Stimulated activated CD8-positive, alpha-beta memory T cell treated with anti-CD3 and anti-CD28 coated beads, Interleukin-7, amount 100 ng/mL, for 4 hours (primary cell): Measurements from ENCODE around the gene IGFBP1.

Source experiments
- DNase-seq, 2 donors: peaks; one replicate each; pipeline ENCODE4 v3.0.0-alpha.2; 2020; ENCODE audit warnings: low read depth in 2 of 2

Gene IGFBP1

GRCh38 chr7:45902820-45903219, 14.5 kb downstream of the IGFBP1 start:
- no peak for DNase-seq

- DNase-seq, result no peak
These were observed 21.3 kb downstream of the IGFBP1 start for GRCh38 chr7:45909561-45909960.

GRCh38 chr7:45910855-45911254, 22.6 kb downstream of the IGFBP1 start:
- DNase-seq, result no peak

GRCh38 chr7:45911311-45911710, 23.0 kb downstream of the IGFBP1 start:
- DNase-seq, result no peak

- DNase-seq, result no peak
These were observed 24.7 kb downstream of the IGFBP1 start for GRCh38 chr7:45912972-45913371.

GRCh38 chr7:45914911-45915310, 26.6 kb downstream of the IGFBP1 start:
- no peak for DNase-seq

GRCh38 chr7:45915606-45916005, 27.3 kb downstream of the IGFBP1 start:
- no peak for DNase-seq

GRCh38 chr7:45917064-45917463, 28.8 kb downstream of the IGFBP1 start:
- no peak for DNase-seq

GRCh38 chr7:45917658-45918057, 29.4 kb downstream of the IGFBP1 start:
- peak; percentile 16 to 38 for DNase-seq

GRCh38 chr7:45918556-45918955, 30.3 kb downstream of the IGFBP1 start:
- DNase-seq, result no peak

GRCh38 chr7:45919231-45919784, 31.0 kb downstream of the IGFBP1 start:
- DNase-seq, result no peak

GRCh38 chr7:45919993-45920459, 31.7 kb downstream of the IGFBP1 start:
- no peak for DNase-seq

- no peak for DNase-seq
These were observed 32.5 kb downstream of the IGFBP1 start, which contains the start of gene IGFBP3 for GRCh38 chr7:45920502-45921380. IGFBP3 (minus strand) TSS chr7:45921272; CDS start chr7:45921140, 132 bp downstream.

- no peak for DNase-seq
These were observed 33.1 kb downstream of the IGFBP1 start for GRCh38 chr7:45921381-45921698.

GRCh38 chr7:45921699-45922519, 33.6 kb downstream of the IGFBP1 start:
- no peak for DNase-seq

- DNase-seq, result no peak
These were observed 34.5 kb downstream of the IGFBP1 start for GRCh38 chr7:45922810-45923209.

- DNase-seq, result no peak
These were observed 35.0 kb downstream of the IGFBP1 start for GRCh38 chr7:45923290-45923689.

GRCh38 chr7:45923818-45924217, 35.5 kb downstream of the IGFBP1 start:
- DNase-seq, result no peak

- no peak for DNase-seq
These were observed 36.0 kb downstream of the IGFBP1 start for GRCh38 chr7:45924283-45924682.

- DNase-seq, result no peak
These were observed 39.4 kb downstream of the IGFBP1 start for GRCh38 chr7:45927721-45928120.

- no peak for DNase-seq
These were observed 42.7 kb downstream of the IGFBP1 start for GRCh38 chr7:45930967-45931366.

- DNase-seq, result no peak
These were observed 49.0 kb downstream of the IGFBP1 start for GRCh38 chr7:45937301-45937700.
